ENCODE results near the gene NHLH2. TPM values are rescaled to one million over a fixed set of nuclear protein-coding genes. Genes with fewer than 3 reads are reported as not detected.

The NHLH2 gene
- total RNA-seq, 1 donor from 2014 or later, result not detected

DNA sequence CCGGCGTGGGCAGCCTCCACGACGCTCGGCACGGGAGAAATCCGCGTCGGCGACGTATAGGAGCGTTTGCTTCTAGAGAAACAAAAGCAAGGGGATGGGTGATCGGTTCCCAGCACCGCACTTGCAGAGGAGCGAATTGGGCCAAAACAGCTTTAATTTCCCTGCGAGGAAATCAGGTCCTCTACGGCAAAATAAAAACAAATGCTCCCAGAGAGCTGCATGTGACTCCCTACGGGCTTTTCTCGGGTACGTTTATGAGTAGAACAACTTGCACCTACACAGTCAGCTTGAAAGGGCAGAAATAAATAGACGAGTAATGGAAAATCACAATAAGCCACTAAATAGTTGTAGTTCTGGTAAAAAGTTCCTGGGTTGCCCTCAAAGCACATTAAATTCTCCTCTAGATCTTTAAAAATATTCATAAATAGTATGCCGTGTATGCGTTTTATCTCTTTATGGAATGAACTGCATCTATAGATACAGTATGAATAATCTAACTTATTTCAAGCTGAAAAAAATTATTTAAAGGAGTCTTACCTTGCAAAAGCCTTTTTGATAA lies 1.2 kb downstream of the NHLH2 start:
- ATAC-seq (ENCODE audit: poor library complexity) (no peak), DNase-seq (no peak)
- intact Hi-C loops (cut with DNase I), result no loop called here

DNA sequence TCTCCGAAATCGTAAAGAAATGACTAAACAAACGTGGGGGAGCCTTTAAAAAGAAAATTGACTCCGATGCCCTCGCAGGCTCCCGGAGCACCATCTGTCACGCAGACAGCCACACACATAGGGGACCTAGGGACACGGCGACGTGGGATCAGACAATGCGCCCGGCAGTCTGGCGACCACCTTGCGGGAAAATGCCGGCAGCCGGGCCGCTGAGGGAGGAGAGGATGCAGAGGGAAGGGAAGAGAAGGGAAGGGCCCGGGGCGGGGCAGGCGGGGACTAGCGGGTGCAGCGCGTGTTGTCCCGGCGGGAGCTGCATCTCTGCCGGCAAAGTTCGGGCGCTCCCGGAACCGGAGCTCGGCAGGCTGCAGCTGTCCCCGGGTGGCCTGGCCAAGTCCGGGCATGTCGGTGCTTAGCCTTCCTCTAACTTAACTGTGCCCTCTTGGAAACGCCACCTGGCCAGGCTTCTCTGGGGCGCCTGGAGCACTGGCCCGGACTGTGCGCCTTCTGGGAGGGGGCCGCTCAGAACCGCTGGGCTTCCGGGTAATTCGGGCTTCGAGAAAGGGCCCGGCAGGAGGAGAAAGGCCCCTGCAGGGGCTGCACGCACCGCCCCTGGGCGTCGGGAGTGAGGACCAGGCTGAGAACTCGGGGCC lies 1.8 kb downstream of the NHLH2 start:
- peak; percentile 51 for ATAC-seq (ENCODE audit: poor library complexity)
- DNase-seq, result peak; percentile 41
- intact Hi-C loops (cut with DNase I), result no loop called here

DNA sequence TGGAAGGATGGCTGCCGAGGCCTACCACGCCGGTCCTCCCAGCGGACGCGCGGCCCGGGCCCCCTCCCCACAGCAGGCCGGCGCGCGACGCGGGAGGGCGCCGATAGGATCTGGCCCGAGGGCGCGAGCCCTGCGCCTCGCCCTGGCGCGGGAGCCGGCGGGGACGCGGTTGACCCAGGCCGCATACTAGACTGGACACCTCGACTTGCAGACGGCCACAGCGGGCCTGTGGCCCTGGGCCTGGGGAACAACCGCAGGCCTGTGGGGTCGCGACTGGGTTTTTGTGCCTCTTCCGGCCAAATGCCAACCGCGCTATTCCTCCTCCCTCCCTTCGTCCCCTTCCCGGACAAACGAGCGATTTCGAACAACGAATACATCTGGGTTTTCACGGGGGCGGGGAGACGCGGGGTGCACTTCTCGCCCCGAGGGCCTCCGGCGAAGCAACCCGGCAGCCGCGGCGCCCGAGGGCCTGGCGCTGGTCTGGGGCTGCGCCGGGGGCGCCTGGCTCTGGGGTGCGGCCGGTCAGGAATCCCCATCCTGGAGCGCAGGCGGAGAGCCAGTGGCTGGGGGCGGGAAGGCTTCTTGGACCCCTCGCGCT lies 2.4 kb downstream of the NHLH2 start:
- no peak for DNase-seq
- intact Hi-C loops (cut with DNase I), result no loop called here
- peak; percentile 22 for ATAC-seq (ENCODE audit: poor library complexity)

DNA sequence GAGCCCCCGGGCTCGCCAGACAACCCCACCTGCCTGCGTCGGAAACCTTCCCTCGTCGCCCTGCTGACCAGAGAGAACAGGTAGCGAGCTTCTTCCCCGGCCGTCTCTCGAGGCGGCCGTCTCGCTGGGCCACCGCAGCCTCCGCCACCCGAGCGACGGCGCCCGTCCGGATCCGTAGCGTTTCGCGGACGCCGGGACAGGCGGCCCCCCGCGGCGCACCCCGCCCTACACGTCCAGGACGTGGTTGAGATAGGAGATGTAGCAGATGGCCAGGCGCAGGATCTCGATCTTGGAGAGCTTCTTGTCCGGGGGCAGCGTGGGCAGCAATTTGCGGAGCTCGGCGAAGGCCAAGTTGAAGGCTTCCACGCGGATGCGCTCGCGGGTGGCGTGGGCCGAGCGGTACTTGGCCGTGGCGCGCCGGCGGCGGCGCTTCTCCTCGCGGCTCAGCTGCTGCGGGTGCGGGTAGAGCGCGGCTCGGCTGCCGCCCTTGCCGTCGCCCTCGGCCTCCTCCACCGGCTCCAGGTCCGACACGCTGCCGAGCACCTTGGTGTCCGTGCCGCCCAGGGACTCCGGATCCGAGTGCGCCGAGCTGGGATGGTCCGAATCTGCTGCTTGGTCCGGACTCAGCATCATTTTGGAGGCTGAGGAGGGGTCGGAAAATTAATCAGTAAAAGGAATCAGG lies 3.0 kb downstream of the NHLH2 start:
- intact Hi-C loops (cut with DNase I), result no loop called here
- DNase-seq (no peak), ATAC-seq (ENCODE audit: poor library complexity) (no peak)

DNA sequence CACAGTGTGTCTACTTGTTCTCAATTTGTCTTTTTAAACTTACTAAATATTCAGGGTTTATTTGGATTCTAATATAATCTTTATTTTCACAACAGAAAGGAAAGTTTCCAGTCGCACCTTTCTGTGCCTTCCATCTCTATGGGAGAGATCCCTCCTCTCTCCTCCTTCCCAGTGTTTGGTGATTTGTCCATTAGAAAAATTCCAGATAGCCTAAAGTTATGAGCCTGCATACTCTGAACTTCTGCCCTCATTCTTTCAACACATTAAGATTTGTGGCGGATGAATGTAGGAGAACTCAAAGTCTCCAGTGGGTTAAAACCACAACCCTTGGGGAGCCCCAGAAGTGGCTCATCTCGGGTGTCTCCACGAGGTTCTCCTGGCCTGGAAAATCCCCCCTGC lies 3.6 kb downstream of the NHLH2 start:
- DNase-seq (no peak), ATAC-seq (ENCODE audit: poor library complexity) (no peak)
- intact Hi-C loops (cut with DNase I), result no loop called here

DNA sequence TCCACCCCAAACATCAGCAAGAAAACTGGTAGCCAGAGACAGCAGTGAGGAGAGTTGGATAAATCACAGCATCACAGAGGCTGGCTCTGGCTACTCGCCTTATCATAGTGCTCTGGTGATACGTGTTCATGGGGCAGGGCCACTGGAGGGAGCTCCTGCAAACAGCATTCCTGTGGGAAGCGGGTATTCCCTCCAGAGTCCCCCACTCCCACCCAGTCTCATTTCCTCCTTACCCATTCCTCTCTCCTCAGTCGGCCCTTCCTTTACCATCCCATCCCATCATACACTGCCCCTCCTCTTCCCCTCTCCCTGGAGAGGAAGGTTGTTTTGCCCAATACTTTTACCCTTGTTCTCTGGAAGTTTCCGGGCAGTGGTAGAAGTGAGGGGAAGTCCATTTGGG lies 7.1 kb downstream of the NHLH2 start:
- DNase-seq (no peak), ATAC-seq (ENCODE audit: poor library complexity) (no peak)
- intact Hi-C loops (cut with DNase I), result no loop called here

DNA sequence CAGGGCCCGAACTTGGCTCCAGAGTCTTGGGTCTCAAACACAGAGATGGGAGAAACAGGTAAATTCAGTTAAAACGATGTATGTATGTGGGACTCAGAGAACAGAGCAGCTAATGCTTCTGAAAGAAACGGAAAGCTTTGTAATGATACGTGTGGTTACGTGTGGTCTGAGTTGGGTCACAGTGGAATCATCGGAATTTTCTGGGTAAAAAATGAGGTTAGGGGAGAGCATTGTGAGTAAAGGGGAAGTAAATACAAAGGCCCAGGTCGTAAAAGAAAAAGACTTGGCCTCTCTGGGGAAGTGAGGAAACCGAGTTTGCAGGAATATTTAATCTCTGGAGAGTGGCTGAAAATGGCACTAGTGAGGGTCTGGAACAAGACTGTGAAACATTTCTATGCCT lies 8.3 kb downstream of the NHLH2 start:
- intact Hi-C loops (cut with DNase I), result no loop called here
- no peak for DNase-seq
- no peak for ATAC-seq (ENCODE audit: poor library complexity)

DNA sequence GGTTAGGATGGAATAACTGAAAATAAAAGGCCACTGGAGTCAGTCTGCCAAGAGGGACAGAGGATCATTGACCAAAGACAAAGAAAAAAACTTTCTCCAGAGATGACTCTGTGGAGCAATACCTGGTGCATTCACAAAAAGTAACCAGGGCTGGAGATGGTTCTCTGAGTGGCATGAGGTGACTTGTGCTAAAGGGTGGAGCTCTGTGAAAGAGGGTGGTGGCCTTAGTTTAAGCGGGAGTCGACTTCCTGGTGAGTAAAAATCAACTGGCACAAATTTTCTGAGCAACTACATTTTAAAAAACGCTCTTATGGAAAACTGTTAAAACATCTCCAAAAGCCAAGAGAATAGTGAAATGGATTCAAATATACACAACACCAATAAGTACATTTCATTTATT lies 10.0 kb downstream of the NHLH2 start:
- intact Hi-C loops (cut with DNase I), result no loop called here
- DNase-seq (no peak), ATAC-seq (ENCODE audit: poor library complexity) (no peak)

DNA sequence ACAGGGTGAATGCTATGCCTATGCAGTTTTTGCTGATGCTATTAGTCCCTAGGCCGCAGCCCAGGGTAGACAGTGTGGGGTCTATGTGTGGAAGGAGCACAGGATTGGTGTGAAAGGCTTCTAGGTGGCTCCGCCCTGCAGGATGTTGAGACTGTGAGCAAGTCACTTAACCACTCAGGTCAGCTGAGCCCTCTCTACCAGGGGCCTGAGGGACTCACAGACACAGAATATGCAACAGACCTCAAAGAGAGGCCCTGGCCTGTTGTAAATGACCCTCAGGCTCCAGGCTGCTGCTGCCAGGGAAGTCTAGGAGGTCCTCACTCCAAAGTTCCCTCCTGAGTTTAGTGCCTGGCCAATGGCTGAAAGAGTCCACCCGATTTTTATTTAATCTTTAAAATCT lies 11.0 kb downstream of the NHLH2 start:
- ATAC-seq (ENCODE audit: poor library complexity), result no peak
- no peak for DNase-seq
- intact Hi-C loops (cut with DNase I), result no loop called here

DNA sequence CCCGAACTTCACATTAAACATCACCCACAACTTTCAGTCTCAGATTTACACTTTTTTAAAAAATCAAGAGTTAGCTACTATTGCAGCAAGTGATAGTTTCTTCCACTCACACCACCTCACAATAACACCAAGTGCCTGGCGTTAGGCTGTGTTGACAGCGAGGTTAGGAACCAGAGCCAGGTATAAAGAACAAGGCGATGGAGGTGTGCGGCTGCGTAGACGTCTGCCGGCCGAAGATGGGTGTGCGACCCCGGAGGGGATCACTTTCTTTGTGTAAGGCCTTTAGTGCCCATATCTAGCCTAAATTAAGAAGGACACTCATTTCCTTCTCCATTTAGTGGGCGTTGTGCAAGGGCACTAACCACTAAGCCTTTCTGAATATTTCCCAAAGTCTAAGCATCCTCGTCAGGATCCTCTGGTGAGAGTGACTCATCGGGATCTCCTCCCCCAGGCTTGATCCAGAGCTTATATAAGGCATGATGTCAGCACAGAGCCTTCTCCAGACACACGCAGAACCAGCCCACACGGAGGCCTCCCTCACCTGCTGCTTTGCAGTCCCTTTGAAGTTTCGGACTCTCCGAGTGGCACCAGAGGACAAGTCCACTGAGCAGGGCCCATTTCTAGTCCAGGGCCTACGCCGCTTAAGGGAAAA lies 11.8 kb downstream of the NHLH2 start:
- ATAC-seq (ENCODE audit: poor library complexity) (peak; percentile 51), DNase-seq (peak; percentile 38)
- intact Hi-C loops (cut with DNase I), result no loop called here

DNA sequence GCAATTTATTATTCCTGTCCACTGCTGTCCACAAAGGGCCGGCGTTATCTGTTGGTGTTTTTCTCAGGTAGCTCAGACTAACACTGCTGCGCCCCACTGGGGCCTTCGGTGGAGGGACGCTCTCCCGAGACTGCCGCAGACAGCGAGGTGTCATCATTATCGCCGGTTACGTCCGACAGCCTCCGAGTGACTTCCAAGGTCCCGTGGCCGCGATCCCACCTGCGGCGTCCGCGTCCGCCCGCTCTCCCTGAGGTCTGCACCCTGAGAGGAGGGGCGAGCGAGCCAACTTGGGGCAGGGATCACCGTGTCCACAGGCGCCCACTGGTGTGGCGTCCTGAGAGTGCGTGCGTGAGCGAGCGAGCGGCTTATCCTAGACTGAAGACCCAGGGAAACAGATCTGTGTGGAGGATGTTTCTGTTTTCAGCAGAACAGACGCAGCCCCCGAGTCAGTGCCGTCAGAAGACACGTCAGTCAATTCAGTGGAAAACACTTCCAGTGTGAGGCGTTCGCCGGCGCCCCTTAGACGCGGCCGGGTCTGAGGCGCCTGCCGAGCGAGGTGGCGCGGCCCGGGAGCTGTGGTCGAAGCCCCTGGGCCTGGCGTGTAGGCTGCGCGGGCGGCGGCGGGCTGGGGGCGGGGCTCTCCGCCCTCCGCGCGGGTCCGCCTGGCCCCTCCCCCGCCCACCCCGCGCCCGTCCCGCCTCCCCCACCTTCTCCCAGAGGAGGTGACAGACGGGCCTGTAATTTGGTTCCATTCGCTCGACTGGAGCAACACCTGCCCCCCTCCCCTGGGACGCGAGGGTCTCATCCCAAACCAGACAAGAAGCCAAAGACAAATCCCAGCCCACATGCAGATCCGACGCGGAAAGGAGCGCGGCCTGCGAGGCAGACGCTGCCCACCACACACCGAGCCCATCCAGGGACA lies 12.6 kb downstream of the NHLH2 start:
- DNase-seq, result peak; percentile 51
- intact Hi-C loops (cut with DNase I), result no loop called here
- ATAC-seq (ENCODE audit: poor library complexity), result peak; percentile 85

DNA sequence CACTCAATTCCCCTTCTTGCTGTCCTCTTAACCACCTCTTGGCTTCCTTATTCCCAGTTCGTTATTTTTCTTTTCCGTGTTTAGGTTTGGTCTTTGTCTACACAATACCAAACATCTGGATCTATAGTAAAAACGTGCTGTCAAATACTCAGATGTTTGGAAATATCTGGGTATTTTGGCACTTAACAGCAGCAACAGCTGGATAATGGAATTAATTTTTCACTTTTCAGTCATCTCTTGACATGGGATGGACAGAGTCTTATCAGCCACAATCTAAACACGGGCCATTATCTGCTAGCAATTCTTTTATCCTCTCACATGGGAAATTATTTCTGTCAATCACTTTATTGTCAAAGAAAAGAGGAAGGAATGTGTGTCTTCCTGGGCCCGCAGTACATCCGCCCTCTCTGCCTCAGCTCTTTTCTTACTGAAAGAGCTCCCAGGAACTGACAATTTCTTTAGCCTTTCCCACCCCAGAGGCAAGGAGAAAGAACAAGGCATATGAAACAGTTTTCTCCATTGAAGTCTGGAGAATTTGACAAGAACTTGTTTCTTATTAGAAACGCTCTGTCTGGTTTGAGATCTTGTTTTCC lies 13.4 kb downstream of the NHLH2 start:
- intact Hi-C loops (cut with DNase I), result no loop called here
- no peak for DNase-seq
- no peak for ATAC-seq (ENCODE audit: poor library complexity)

DNA sequence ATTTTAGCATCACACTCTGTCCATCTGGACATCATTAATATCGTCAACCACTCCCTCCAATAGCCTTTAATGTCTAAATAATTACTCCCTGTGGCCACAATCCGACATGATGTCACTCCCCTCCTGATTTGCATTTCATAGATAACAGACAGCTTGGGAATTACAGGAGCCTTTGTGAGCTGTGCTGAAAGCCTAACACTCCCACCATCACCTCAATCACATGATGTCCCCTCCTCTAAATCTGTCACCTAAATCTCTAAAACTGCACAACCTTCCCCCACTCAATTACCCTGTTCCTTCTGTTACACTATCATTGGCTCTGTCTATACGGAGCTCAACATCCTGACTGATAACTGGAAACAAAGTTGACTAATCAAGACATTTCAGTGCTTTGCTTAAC lies 14.3 kb downstream of the NHLH2 start:
- DNase-seq (no peak), ATAC-seq (ENCODE audit: poor library complexity) (no peak)
- intact Hi-C loops (cut with DNase I), result no loop called here

DNA sequence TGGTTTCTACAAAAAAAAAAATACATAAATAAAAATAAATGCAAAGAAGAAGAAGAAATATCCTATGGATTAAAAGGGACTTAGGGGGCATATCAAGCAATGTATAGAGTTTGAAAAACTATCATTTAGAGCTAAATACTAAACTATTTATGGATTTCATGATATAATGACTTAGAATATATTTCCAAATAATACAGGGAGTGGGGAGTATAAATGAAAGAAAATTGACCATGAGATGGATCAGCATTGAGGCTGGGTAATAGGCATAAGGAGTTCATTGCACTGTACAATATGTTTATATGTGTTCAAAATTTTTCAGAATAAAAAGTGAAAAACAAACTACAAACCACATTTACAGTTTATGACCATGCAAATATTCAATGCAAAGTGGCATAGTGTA lies 18.8 kb downstream of the NHLH2 start:
- intact Hi-C loops (cut with DNase I), result no loop called here
- no peak for DNase-seq
- ATAC-seq (ENCODE audit: poor library complexity), result no peak

DNA sequence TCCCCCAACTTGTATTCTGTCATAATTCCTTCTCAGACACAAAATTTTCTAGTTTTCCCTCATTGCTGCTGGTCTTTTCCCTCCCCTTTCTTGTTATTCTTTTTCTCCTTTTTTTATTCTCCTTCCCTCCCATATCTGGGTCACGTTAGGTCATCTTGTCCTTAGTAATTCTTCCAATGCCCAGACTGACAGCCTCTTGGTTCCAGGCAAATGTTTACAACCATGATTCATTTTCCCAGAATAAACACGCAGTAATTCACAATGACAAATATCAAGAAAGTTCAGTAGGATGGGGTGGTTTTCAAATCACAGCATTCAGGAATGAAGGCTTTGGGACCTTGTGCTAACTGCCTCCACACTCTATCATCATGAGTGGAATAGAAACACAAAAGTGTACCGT lies 25.2 kb downstream of the NHLH2 start:
- intact Hi-C loops (cut with DNase I), result no loop called here
- ATAC-seq (ENCODE audit: poor library complexity) (peak; percentile 58), DNase-seq (no peak)

DNA sequence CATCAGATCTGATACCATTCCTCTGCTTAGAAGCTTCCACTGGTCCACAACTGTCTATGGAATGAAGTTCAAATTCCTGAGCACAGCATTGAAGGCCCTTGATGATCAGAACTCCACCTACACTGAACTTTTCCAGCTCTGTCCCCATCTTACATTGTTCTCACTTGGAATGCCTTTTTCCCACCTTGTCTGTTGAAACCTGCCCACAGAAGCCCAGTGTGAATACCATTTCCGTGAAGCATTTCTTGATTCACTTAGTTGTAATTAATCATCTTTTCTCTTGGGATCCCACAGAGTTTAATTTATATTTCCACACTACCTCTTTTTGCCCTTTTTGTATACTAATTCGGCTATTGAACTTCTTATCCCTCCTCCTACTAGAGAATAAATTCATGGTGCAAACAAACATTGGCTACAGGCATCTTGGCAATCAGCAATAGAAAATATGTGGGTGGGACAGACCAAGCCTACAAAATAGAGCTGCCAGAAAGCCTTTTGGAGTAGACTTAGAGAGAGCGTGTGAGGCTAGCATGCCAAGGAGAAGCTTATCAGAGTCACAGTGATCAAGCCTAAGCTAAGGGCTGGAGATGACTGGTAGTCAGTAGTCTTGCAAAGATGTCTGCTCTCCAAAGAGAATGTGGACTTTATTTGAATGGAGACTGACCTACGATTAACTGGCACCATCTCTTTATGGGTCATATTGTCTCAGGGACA lies 26.1 kb downstream of the NHLH2 start:
- ATAC-seq (ENCODE audit: poor library complexity), result no peak
- intact Hi-C loops (cut with DNase I), result no loop called here
- no peak for DNase-seq

DNA sequence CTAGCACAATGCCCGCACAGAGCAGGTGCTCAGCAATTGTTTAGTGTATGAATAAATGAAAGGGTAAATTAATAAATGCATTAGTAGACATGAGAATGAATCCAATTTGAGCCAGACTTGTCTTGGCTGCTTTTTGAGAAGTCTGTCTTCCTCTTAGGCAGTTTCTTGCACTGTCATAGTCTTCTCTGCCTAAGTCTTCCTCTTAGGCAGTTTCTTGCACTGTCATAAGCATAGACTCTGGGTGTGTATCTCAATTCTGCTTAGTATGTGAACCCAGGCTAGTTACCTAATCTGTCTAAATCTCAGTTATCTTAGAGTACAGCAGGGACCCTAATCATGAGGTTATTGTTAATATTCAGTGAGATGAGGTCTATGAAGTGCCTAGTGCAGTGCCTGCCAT lies 27.2 kb downstream of the NHLH2 start:
- intact Hi-C loops (cut with DNase I), result no loop called here

More for the DNA sequence above, 27.2 kb downstream of the NHLH2 start:
- no peak for DNase-seq
- ATAC-seq (ENCODE audit: poor library complexity), result no peak

All from Right ventricle myocardium superior (tissue), 1 donor.